GM10248 (cell line): Measurements from ENCODE around the gene CEP295NL.
"Not testable (repeated sequence)": the region's sequence is repeated elsewhere in the genome, so short reads cannot be mapped to it uniquely, and the experiment has no call there.

Source experiments
- CTCF ChIA-PET: fragments of 300-600 bp; sonication (Branson Sonifier 250); formaldehyde crosslinking; extraction: SDS; loops from one replicate; lab custom pipeline; 2021; ENCODE audit warnings: antibody characterized with exemption; lab: Yijun Ruan, JAX
- POLR2A ChIA-PET: fragments of 350-650 bp; sonication (Branson Sonifier 250); formaldehyde crosslinking; extraction: SDS; loops from one replicate; lab custom pipeline; 2020; ENCODE audit warnings: antibody characterized with exemption; lab: Yijun Ruan, JAX
- DNase-seq: peaks from one replicate; pipeline ENCODE4 v3.0.0; 2012; ENCODE audit errors: extremely low spot score
- CTCF ChIP-seq: IDR thresholded peaks from 2 replicates; pipeline ENCODE4 v1.5.1; 2012; ENCODE audit warnings: mild to moderate bottlenecking, low read depth; ENCODE audit errors: extremely low read depth, missing control alignments, control extremely low read depth

Gene CEP295NL

GRCh38 chr17:78883533-78884131 is 19.4 kb downstream of the CEP295NL start:
- DNase-seq: no peak
- CTCF ChIA-PET: no interaction called here
- TF ChIP-seq CTCF: no peak
- POLR2A ChIA-PET: no interaction called here

- CTCF ChIA-PET: no interaction called here
- POLR2A ChIA-PET: no interaction called here
Observed at GRCh38 chr17:78883089-78883532, 19.9 kb downstream of the CEP295NL start.

GRCh38 chr17:78882540-78883088 is 20.4 kb downstream of the CEP295NL start:
- no peak for TF ChIP-seq CTCF
- ChIA-PET CTCF (interaction anchor here (1.3 kb wide), 1 partner anchor 17 kb away, joined by 4 read pairs; no protein-coding TSS in a partner anchor), POLR2A (no interaction called here)
- DNase-seq: no peak

More at GRCh38 chr17:78883089-78883532, 19.9 kb downstream of the CEP295NL start:
- DNase-seq: no peak
- no peak for TF ChIP-seq CTCF

- DNase-seq: no peak
- ChIA-PET POLR2A (no interaction called here), CTCF (interaction anchor here (1.3 to 6.3 kb wide), 2 partner anchors 14 to 19 kb away, joined by 4 to 34 read pairs; no protein-coding TSS in a partner anchor)
- no peak for TF ChIP-seq CTCF
Observed at GRCh38 chr17:78879635-78880186, 23.3 kb downstream of the CEP295NL start.

GRCh38 chr17:78878871-78879527 is 24.0 kb downstream of the CEP295NL start:
- CTCF ChIA-PET: interaction anchor here (6.3 kb wide), 1 partner anchor 13 kb away, joined by 34 read pairs; no protein-coding TSS in a partner anchor
- TF ChIP-seq CTCF: no peak
- DNase-seq: no peak
- POLR2A ChIA-PET: no interaction called here

GRCh38 chr17:78878261-78878660 is 24.7 kb downstream of the CEP295NL start:
- CTCF ChIA-PET: interaction anchor here (6.3 kb wide), 1 partner anchor 12 kb away, joined by 34 read pairs; no protein-coding TSS in a partner anchor
- DNase-seq: no peak
- no peak for TF ChIP-seq CTCF
- POLR2A ChIA-PET: no interaction called here

- ChIA-PET CTCF (interaction anchor here (1.2 to 6.3 kb wide), 3 partner anchors 11 to 94 kb away, joined by 3 to 34 read pairs (median 4); no protein-coding TSS in a partner anchor), POLR2A (interaction anchor here (0.6 kb wide), 1 partner anchor 9 kb away, joined by 3 read pairs; no protein-coding TSS in a partner anchor)
- not testable (repeated sequence) for DNase-seq
Observed at GRCh38 chr17:78876954-78877517, 26.0 kb downstream of the CEP295NL start.
